Upper lobe of left lung (tissue), 6 donors: ENCODE data around the gene KCNJ8. TPM values are rescaled to one million over a fixed set of nuclear protein-coding genes. Genes with fewer than 3 reads are reported as not detected.

ENCODE experiments used
- ATAC-seq, 2 donors: fragments of 200-7000 bp; cut with Tn5 transposase; one replicate each; pipeline ENCODE4 v1.9.1; 2022; ENCODE audit warnings: mild to moderate bottlenecking in 2 of 2, moderate library complexity in 2 of 2; ENCODE audit not compliant: low FRiP score in 2 of 2
- DNase-seq, 2 donors: peaks; one replicate each; pipeline ENCODE4 v3.0.0-alpha.2; 2019 to 2020
- H3K27ac ChIP-seq, 4 donors: fragments of 200-600 bp; sonication (generic); one replicate each; pipeline ENCODE4 v1.5.1; 2016 to 2019
- H3K27me3 ChIP-seq, 4 donors: fragments of 200-600 bp; sonication (generic); one replicate each; pipeline ENCODE4 v1.5.1; 2017 to 2019
- H3K36me3 ChIP-seq, 4 donors: fragments of 200-600 bp; sonication (generic); one replicate each; pipeline ENCODE4 v1.5.1; 2016 to 2019
- H3K4me1 ChIP-seq, 4 donors: fragments of 200-600 bp; sonication (generic); one replicate each; pipeline ENCODE4 v1.5.1; 2018 to 2019
- H3K4me3 ChIP-seq, 4 donors: fragments of 200-600 bp; sonication (generic); one replicate each; pipeline ENCODE4 v1.5.1; 2017 to 2019; ENCODE audit warnings: mild to moderate bottlenecking in 2 of 4, moderate library complexity in 1 of 4
- H3K9me3 ChIP-seq, 4 donors: fragments of 200-600 bp; sonication (generic); one replicate each; pipeline ENCODE4 v1.5.1; 2018 to 2019
- EP300 ChIP-seq, 4 donors: sonication (generic); formaldehyde crosslinking; IDR thresholded peaks; one replicate each; pipeline ENCODE4 v1.5.1; 2017; ENCODE audit warnings: antibody characterized with exemption in 4 of 4, control low read depth in 2 of 4
- POLR2A ChIP-seq, 4 donors: fragments of 450-650 bp; IDR thresholded peaks; one replicate each; pipeline ENCODE4 v1.5.1; 2016 to 2017; ENCODE audit warnings: antibody characterized with exemption in 4 of 4, mild to moderate bottlenecking in 2 of 4
- POLR2AphosphoS5 ChIP-seq, 2 donors: sonication (generic); formaldehyde crosslinking; IDR thresholded peaks; one replicate each; pipeline ENCODE4 v1.5.1; 2017; ENCODE audit warnings: antibody characterized with exemption in 2 of 2
- WGBS, 2 donors: methylation state at CpG; one replicate each; pipeline ENCODE4 v1.1.5; 2017 to 2018; 5-methylcytosine and 5-hydroxymethylcytosine counted together
- total RNA-seq, 6 donors: library from RNA; depleted of rRNA in 4 of 6; stranded (reverse); fragments of >200 nt in 4 of 6; gene quantifications; one replicate each; pipeline versions ENCODE4 v1.1.0 to v1.2.1, GENCODE V29; 2016 to 2021
- TF ChIP-seq, protein P1 (sequence below), 6 experiments: fragments of 450-650 bp in 4 of 6; fragments of 200-600 bp in 2 of 6; sonication (generic) in 2 of 6; IDR thresholded peaks; one replicate each; pipeline ENCODE4 v1.5.1; 2016 to 2019; ENCODE audit warnings: antibody characterized with exemption in 6 of 6
- donor health status: DM: no; HTN: no; CAD: no; lungs with moderate emphysema.
- donor health status: DM: no; HTN: yes; CAD: no; lungs with severe emphysema.

KCNJ8 gene
- total RNA-seq, 6 donors from 2014 or later = 11.5 to 32.2 (median 15.1) TPM

- H3K27ac ChIP-seq = no peak overlapping the region
- DNase-seq (no peak), ATAC-seq (no peak)
- no peaks in the 10 kb centered on the region for H3K27me3 ChIP-seq
- no peaks in the 10 kb centered on the region for H3K36me3 ChIP-seq
- TF ChIP-seq POLR2A (IDR thresholded peaks at IDR 0.05) = no peak
- TF ChIP-seq, protein P1, sequence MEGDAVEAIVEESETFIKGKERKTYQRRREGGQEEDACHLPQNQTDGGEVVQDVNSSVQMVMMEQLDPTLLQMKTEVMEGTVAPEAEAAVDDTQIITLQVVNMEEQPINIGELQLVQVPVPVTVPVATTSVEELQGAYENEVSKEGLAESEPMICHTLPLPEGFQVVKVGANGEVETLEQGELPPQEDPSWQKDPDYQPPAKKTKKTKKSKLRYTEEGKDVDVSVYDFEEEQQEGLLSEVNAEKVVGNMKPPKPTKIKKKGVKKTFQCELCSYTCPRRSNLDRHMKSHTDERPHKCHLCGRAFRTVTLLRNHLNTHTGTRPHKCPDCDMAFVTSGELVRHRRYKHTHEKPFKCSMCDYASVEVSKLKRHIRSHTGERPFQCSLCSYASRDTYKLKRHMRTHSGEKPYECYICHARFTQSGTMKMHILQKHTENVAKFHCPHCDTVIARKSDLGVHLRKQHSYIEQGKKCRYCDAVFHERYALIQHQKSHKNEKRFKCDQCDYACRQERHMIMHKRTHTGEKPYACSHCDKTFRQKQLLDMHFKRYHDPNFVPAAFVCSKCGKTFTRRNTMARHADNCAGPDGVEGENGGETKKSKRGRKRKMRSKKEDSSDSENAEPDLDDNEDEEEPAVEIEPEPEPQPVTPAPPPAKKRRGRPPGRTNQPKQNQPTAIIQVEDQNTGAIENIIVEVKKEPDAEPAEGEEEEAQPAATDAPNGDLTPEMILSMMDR (IDR thresholded peaks at IDR 0.05) = no peak
- no peak for TF ChIP-seq POLR2AphosphoS5 (IDR thresholded peaks at IDR 0.05)
- no peak for TF ChIP-seq EP300 (IDR thresholded peaks at IDR 0.05)
- no peaks in the 10 kb centered on the region for H3K9me3 ChIP-seq
- H3K4me3 ChIP-seq = no peak overlapping the region
- no peaks in the 10 kb centered on the region for H3K4me1 ChIP-seq
- 87 to 91% methylated on average over 5 of the region's 5 CpGs for WGBS, 2 donors
Measured at GRCh38 chr12:21759737-21760136, 14.8 kb downstream of the KCNJ8 start.

DNA sequence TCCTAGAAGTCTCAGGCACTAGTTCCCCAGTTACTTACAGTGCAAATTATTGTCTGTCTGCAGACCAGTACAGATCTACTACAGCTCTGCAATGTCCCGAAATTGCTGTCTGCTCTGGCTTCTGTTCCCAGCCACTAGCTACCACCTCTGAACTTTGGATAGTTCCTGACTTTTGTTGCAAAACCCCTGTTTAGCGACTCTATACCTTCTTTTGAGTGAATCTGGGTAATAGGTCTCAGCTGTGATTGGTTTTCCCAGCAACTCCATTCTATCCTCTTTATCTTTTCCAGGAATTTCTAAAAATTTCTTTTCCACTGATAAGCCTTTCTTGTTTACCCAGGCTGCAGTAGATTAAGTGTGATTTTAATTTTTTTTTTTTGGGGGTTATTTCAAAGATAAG, 16.8 kb downstream of the KCNJ8 start:
- ATAC-seq (no peak), DNase-seq (no peak)
- no peaks in the 10 kb centered on the region for H3K4me1 ChIP-seq
- H3K9me3 ChIP-seq = no peaks in the 10 kb centered on the region
- no peak overlapping the region for H3K4me3 ChIP-seq
- 57 to 62% methylated on average over 2 of the region's 2 CpGs for WGBS, 2 donors
- H3K27me3 ChIP-seq = no peaks in the 10 kb centered on the region
- no peak overlapping the region for H3K27ac ChIP-seq
- H3K36me3 ChIP-seq = no peaks in the 10 kb centered on the region
- TF ChIP-seq POLR2A (IDR thresholded peaks at IDR 0.05) (no peak), POLR2AphosphoS5 (IDR thresholded peaks at IDR 0.05) (no peak), EP300 (IDR thresholded peaks at IDR 0.05) (no peak)
- TF ChIP-seq, protein P1 (IDR thresholded peaks at IDR 0.05) = no peak

- TF ChIP-seq EP300 (IDR thresholded peaks at IDR 0.05) (no peak), POLR2A (IDR thresholded peaks at IDR 0.05) (no peak), POLR2AphosphoS5 (IDR thresholded peaks at IDR 0.05) (no peak)
- TF ChIP-seq, protein P1 (IDR thresholded peaks at IDR 0.05) = no peak
- no peaks in the 10 kb centered on the region for H3K27me3 ChIP-seq
- ATAC-seq (no peak), DNase-seq (no peak)
- H3K4me3 ChIP-seq = no peak overlapping the region
- no peaks in the 10 kb centered on the region for H3K9me3 ChIP-seq
- H3K27ac ChIP-seq = no peak overlapping the region
- H3K36me3 ChIP-seq = no peaks in the 10 kb centered on the region
- WGBS, 2 donors = 89 to 92% methylated on average over 4 of the region's 4 CpGs
- H3K4me1 ChIP-seq = no peaks in the 10 kb centered on the region
Measured at GRCh38 chr12:21756699-21757098, 17.8 kb downstream of the KCNJ8 start.

- no peak for TF ChIP-seq POLR2A (IDR thresholded peaks at IDR 0.05)
- no peak for TF ChIP-seq POLR2AphosphoS5 (IDR thresholded peaks at IDR 0.05)
- no peak for TF ChIP-seq EP300 (IDR thresholded peaks at IDR 0.05)
- TF ChIP-seq, protein P1 (IDR thresholded peaks at IDR 0.05) = no peak
- no peak for DNase-seq
- 20% methylated on average over 4 of the region's 4 CpGs for WGBS, 2 donors
- no peak for ATAC-seq
- Histone ChIP-seq H3K4me3 (no peak overlapping the region), H3K27ac (no peak overlapping the region), H3K4me1 (peaks cover 0 to 6% (median 0%) of the 10 kb centered on the region in 4 donors), H3K9me3 (no peaks in the 10 kb centered on the region), H3K27me3 (no peaks in the 10 kb centered on the region), H3K36me3 (no peaks in the 10 kb centered on the region)
Measured at GRCh38 chr12:21751517-21751916, 23.0 kb downstream of the KCNJ8 start.

GRCh38 chr12:21745258-21745657, 29.2 kb downstream of the KCNJ8 start:
- Histone ChIP-seq H3K9me3 (no peaks in the 10 kb centered on the region), H3K27ac (no peak overlapping the region), H3K4me3 (no peak overlapping the region), H3K36me3 (no peaks in the 10 kb centered on the region), H3K4me1 (no peaks in the 10 kb centered on the region), H3K27me3 (no peaks in the 10 kb centered on the region)
- TF ChIP-seq, protein P1 (IDR thresholded peaks at IDR 0.05) = no peak
- TF ChIP-seq POLR2A (IDR thresholded peaks at IDR 0.05) = no peak
- TF ChIP-seq POLR2AphosphoS5 (IDR thresholded peaks at IDR 0.05) = no peak
- TF ChIP-seq EP300 (IDR thresholded peaks at IDR 0.05) = no peak
- 79 to 81% methylated on average over 6 of the region's 6 CpGs for WGBS, 2 donors
- no peak for ATAC-seq
- DNase-seq = no peak
